Head of caudate nucleus (tissue), 42 donors: Measurements from ENCODE around the gene ZNF423.

Experiments
- DNase-seq, 42 donors: peaks; one replicate each; pipeline versions ENCODE4 v3.0.0 to v3.0.0-alpha.2; 2020 to 2021; ENCODE audit warnings: mixed read lengths in 7 of 42
- intact Hi-C: fragments of 100-400 bp; cut with DNase I; formaldehyde crosslinking; loops from one replicate; pipeline ENCODE4 v1.15.0; 2022

The ZNF423 gene

DNA sequence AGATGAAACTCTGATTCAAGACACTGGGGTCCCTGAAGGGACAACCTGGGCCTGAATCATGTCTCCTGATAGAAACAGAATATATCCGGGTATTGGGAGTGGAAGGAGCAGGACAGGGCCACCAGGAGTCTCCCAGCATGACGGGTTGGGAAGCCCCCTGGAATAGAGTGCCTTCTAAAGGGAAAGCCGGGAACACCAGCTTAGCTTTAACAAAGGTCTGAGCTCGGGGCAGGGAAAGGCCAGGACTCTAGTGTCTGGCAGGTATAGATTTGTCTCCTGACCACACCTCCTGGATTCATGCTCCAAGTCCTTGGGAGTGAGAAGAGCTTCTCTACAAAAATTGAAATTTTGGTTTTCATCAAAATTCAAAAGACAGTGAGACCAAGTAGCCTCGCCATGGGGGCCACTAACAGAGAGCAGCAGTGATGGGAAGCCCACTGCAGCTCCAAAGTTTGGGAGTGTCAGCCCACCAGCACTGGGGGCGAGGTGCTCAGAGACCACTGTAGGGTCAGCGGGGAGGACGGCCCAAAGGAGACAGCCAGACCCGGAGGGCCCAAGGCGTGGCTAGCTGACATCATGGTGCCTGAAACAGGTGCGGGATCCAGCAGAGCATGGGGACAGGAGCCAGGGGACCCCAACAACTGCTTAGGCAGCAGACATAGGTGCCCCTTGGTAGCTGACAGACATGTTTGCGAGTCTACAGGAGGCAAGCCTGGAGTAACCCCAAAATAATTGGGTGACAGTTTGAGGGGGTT is 401.3 kb downstream of the ZNF423 start:
- peak in 7 of 42 donors; percentile 1 to 26 (median 22) for DNase-seq
- intact Hi-C loops: no loop called here

- peak in 4 of 42 donors; percentile 1 to 9 (median 6) for DNase-seq
- intact Hi-C loops: no loop called here
Measured at GRCh38 chr16:49453983-49454382, 401.9 kb downstream of the ZNF423 start.

DNA sequence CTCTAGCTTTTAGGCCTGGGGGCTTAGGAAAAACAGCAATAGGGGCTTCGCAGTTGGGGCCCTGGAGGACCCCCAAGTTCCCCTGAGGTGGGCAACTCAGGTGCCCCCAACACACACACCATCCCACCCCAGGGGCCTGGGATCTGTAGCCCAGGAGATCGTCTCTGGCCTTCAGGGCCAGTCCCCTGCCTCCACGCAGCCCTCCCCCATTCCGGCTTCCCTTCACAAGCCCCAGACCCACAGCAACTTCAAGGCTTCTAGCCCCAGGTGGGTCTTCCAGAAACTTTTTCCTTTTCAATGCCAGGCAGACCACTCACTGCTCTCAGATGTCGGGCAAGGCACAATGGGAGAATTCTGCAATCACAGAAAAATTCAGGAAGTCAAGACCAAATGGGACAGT is 402.9 kb downstream of the ZNF423 start:
- intact Hi-C loops: no loop called here
- DNase-seq: peak in 1 of 42 donors; percentile 15

- intact Hi-C loops: no loop called here
- peak in 1 of 42 donors; percentile 7 for DNase-seq
Measured at GRCh38 chr16:49452578-49452977, 403.3 kb downstream of the ZNF423 start.

GRCh38 chr16:49452108-49452507 is 403.8 kb downstream of the ZNF423 start:
- intact Hi-C loops: no loop called here
- DNase-seq: no peak

DNA sequence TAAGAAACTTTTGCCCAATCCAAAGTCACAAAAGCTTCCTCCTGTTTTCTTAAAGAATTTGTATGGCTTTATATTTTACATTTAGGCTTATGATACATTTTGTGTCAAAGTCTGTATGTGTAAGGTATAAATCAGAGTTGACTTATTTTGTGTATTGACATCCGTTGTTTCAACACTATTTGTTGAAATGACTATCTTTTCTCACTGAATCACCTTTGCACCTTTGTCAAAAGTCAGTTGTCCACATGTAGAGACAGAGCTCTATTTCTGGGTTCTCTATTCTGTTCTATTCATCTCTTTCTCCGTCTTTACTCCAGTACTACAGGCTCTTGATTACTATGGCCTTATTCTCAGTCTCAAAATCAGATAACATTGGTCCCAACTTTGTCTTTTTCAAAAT is 409.1 kb downstream of the ZNF423 start:
- intact Hi-C loops: no loop called here
- no peak for DNase-seq

GRCh38 chr16:49443576-49443975 is 412.3 kb downstream of the ZNF423 start:
- intact Hi-C loops: no loop called here
- no peak for DNase-seq

DNA sequence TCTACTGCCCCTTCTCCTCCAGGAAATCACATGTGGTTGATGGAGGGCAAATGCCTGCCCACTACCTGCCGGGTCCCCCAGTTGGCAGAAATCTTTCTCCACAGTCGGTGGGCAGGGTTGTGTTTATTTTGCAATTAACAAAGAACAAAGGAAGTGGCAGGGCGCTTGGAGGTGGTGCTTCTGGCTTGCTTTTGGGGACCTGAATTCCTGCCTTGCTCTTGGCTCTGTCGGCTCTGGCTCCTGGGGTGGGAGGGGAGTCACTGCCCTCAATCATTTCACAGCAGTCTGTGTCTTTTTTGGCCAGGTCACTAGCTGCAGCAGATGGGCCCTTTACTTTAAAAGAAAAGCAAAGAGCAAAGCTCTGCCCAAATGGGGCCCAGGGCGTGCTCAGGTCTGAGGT is 413.1 kb downstream of the ZNF423 start:
- intact Hi-C loops: no loop called here
- DNase-seq: no peak

DNA sequence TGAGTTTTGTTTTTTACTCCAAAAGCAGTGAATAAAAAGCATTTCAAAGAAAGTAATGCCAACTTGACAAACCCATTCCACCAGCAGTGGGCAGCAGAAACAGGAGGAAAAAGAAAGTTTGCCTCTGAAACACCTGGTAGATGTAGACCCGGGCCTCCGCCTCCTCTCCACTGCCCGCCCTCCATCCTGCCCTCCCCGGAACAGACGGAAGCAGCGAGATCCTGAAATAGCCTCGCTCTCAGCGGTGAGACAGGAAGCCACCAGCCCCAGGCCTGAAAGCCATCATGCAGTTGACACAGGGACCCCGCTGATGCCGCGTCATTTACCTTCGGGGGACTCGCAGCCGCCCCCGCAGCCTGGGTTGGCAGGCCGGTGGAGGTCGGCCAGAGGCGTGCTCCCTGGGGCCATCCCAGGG is 414.5 kb downstream of the ZNF423 start:
- intact Hi-C loops: no loop called here
- peak in 2 of 42 donors; percentile 5 to 37 for DNase-seq

DNA sequence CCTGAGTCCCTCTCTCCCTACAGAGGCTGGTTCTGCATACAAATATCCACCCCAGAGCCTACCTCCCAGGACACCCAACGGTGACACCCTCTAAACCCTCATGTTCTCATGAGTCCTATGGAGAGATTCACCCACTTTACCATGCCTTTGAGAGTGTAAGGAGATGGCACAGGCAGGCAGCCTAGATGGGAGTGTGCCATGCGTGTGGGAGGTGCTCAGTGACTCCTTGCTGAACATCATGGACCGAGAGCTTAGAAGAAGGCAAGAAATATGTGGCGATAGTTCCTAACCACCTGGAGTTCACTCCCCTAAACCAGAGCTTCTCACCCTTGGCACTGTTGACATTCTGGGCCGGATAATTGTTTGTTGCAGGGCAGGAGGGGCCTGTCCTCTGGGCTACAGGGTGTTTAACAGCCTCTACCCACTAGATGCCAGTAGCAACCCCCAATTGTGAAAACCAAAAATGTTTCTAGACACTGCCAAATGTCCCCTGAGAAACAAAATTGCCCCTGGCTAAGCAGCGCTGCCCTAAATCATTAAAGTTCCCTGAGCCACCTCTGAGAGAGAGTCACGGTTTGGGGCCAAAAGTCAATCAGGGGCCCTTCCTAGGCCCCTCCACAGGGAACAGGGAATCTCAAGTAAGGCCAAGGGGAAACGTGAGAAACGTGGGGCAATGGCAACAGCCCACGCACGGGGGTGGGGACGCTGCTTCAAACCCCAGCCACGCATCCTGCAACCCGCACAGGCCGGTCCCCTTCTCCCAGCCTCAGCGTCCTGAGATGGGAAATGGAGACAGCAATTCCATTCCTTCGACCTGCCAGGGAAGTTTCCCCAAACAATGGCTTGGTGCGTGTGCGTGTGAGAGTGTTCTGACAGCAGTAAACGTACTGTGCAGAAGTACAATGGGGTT is 415.5 kb downstream of the ZNF423 start:
- peak in 8 of 42 donors; percentile 3 to 55 (median 32) for DNase-seq
- intact Hi-C loops: no loop called here

- DNase-seq: no peak
- intact Hi-C loops: no loop called here
Measured at GRCh38 chr16:49439676-49440075, 416.2 kb downstream of the ZNF423 start.

DNA sequence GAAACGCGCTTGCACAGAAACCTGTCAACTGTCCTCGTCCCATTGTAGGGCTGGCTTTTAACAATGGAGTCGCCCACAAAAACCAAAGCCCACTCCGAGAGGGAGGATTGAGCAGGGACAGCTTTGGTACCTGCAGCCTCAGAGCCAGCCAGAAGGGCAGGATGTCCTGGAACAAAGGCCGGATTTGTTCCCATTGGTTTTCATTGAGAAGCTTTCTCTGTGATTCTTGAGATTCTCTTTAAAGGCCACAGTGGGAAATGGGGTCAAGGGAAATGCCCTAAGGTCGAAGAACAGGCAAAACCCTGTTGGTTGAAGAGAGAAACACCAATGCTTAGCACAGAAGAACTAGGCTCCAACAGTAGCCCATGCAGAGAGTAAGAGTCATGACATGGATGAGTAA is 416.9 kb downstream of the ZNF423 start:
- intact Hi-C loops: no loop called here

More for the DNA sequence above, 416.9 kb downstream of the ZNF423 start:
- DNase-seq: no peak
